Measurements from ENCODE around the gene TCF12.

TCF12 gene

DNA sequence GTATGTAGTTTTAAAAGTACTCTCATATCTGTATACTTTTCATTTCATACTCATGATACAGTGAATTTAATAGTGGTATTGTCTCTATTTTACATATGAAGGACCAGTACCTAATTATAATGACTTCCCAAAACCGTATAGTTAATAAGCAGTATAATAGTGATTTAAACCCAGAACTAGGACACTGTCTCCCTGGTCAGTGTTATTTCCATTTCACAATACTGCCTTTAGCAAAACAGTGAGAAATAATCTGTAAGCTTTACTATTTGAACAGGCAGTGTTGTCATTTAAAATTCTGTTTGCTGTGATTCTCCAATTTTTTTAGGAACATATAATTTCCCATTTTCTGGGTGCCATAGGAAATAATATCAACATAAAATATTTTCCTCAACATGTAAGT lies 116.2 kb downstream of the TCF12 start:
- TF ChIP-seq, protein P1, sequence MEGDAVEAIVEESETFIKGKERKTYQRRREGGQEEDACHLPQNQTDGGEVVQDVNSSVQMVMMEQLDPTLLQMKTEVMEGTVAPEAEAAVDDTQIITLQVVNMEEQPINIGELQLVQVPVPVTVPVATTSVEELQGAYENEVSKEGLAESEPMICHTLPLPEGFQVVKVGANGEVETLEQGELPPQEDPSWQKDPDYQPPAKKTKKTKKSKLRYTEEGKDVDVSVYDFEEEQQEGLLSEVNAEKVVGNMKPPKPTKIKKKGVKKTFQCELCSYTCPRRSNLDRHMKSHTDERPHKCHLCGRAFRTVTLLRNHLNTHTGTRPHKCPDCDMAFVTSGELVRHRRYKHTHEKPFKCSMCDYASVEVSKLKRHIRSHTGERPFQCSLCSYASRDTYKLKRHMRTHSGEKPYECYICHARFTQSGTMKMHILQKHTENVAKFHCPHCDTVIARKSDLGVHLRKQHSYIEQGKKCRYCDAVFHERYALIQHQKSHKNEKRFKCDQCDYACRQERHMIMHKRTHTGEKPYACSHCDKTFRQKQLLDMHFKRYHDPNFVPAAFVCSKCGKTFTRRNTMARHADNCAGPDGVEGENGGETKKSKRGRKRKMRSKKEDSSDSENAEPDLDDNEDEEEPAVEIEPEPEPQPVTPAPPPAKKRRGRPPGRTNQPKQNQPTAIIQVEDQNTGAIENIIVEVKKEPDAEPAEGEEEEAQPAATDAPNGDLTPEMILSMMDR (IDR thresholded peaks at IDR 0.05; ENCODE audit: control insufficient read depth, extremely low read depth, insufficient read depth) = no peak
- no peak overlapping the region for H3K4me3 ChIP-seq (ENCODE audit: low read depth, low read length)
- DNase-seq (ENCODE audit: low read depth) = no peak

DNA sequence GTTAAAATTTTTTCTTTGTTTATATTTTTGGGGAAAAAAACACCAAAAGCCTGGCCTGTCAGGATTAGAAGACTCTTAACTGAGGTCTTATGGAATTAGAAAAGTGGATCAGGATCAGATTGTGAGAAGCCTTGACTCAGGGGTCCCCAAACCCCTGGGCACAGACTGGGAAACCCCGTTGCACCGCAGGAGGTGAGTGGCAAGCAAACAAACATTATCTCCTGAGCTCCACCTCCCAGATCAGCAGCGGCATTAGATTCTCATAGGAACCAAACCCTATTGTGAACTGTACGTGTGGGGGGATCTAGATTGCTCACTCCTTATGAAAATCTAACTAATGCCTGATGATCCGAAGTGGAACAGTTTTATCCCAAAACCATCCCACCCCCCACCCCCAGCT lies 117.2 kb downstream of the TCF12 start:
- no peak for DNase-seq (ENCODE audit: low read depth)
- TF ChIP-seq, protein P1 (IDR thresholded peaks at IDR 0.05; ENCODE audit: control insufficient read depth, extremely low read depth, insufficient read depth) = no peak
- no peak overlapping the region for H3K4me3 ChIP-seq (ENCODE audit: low read depth, low read length)

DNA sequence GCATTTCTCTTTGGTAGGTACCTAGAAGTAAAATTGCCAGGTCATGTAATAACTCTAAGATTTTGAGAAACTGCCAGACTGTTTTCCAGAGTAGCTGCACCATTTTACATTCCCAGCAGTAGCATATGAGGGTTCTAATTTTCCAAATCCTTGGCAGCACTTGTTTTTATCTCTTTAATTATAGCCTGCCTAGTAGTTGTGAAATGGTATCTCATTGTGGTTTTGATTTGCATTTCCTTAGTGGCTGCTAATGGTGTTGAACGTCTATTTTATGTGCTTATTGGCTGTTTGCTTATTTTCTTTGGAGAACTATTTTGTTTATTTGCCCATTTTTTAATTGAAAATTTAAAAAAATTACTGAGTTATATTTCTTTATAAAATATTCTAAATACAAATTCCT lies 117.9 kb downstream of the TCF12 start:
- no peak overlapping the region for H3K4me3 ChIP-seq (ENCODE audit: low read depth, low read length)
- no peak for DNase-seq (ENCODE audit: low read depth)
- TF ChIP-seq, protein P1 (IDR thresholded peaks at IDR 0.05; ENCODE audit: control insufficient read depth, extremely low read depth, insufficient read depth) = no peak

DNA sequence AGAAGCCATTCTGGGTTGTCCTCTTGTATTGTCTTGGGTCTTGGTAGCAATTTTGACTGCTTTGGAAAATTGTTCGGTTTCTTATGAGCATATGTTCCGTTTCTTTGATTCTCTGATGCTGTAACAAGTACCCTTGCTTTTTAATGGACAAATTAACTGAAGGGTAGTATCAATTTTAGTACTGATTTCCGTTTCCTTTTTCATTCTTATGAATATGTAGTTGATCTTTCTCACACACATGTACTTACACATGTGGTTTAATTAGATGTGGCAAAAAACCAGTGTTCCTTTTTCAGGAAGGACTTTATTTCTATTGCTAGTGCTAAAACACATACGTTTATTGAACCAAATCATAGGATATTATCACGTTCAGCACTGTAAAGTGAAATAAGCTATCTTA lies 119.1 kb downstream of the TCF12 start:
- no peak overlapping the region for H3K4me3 ChIP-seq (ENCODE audit: low read depth, low read length)
- TF ChIP-seq, protein P1 (IDR thresholded peaks at IDR 0.05; ENCODE audit: control insufficient read depth, extremely low read depth, insufficient read depth) = no peak
- DNase-seq (ENCODE audit: low read depth) = no peak

DNA sequence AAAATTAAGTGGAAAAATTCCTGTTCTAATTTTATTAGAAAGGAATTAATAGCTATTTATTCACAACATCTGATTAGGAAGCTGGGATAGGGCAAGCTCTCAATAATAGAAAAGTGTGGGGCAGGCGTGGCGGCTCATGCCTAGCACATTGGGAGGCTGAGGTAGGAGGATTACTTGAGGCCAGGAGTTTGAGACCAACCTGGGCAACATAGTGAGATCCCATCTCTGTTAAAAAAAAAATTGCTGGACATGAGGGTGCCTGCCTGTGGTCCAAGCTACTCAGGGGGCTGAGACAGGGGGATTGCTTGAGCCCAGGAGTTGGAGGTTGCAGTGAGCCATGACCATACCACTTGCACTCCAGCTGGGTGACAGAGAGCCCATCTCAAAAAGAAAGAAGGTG lies 119.6 kb downstream of the TCF12 start:
- DNase-seq (ENCODE audit: low read depth) = no peak
- no peak overlapping the region for H3K4me3 ChIP-seq (ENCODE audit: low read depth, low read length)
- TF ChIP-seq, protein P1 (IDR thresholded peaks at IDR 0.05; ENCODE audit: control insufficient read depth, extremely low read depth, insufficient read depth) = no peak

DNA sequence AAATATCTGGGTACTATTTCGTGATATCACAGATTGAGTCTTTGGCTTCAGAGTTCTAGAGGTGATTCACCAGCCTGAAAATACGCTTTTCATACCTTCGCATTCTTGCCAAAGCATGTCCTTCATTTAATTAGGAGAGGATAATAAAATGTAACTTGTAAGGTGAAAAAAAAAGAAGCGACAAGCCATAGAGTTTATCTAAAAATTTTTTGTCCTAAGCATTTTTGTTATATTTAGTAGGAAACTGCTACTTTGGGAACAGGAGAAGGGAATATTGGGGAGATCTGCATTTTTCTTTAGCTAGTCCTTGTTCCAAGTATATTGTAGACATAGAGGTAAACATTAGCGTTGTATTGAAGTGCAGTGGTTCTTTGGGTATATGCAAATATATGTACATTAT lies 120.1 kb downstream of the TCF12 start:
- TF ChIP-seq, protein P1 (IDR thresholded peaks at IDR 0.05; ENCODE audit: control insufficient read depth, extremely low read depth, insufficient read depth) = no peak
- H3K4me3 ChIP-seq (ENCODE audit: low read depth, low read length) = no peak overlapping the region

DNA sequence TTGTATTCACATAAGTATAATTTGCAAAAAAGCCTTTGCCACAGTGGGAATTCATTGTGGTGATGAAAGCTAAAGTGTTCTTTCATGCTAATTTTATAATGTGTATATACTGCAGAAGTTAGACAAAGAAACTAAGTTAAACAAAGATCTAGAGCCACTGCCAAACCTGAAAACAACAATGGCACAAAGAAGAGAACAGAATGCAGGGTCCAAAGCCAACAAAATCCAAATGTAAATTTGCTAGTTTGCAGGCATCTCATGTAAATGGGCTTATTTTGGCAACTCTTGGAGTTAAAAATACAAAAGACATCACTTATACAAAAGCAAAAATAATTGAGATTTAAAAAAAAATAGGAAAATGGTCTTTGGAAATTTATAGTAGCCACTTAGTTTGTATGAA lies 123.0 kb downstream of the TCF12 start:
- peak; percentile 58 for DNase-seq (ENCODE audit: low read depth)

More for the DNA sequence above, 120.1 kb downstream of the TCF12 start:
- DNase-seq (ENCODE audit: low read depth) = no peak

More for the DNA sequence above, 123.0 kb downstream of the TCF12 start:
- H3K4me3 ChIP-seq (ENCODE audit: low read depth, low read length) = no peak overlapping the region
- TF ChIP-seq, protein P1 (IDR thresholded peaks at IDR 0.05; ENCODE audit: control insufficient read depth, extremely low read depth, insufficient read depth) = no peak
